GM21360 (cell line): ENCODE data around the gene PSTPIP2.

Experiments
- ATAC-seq: cut with Tn5 transposase; IDR thresholded peaks from one replicate; pipeline ENCODE4 v1.9.1; 2021; ENCODE audit warnings: mild to moderate bottlenecking, moderate library complexity; ENCODE audit not compliant: unreplicated experiment

PSTPIP2 gene

DNA sequence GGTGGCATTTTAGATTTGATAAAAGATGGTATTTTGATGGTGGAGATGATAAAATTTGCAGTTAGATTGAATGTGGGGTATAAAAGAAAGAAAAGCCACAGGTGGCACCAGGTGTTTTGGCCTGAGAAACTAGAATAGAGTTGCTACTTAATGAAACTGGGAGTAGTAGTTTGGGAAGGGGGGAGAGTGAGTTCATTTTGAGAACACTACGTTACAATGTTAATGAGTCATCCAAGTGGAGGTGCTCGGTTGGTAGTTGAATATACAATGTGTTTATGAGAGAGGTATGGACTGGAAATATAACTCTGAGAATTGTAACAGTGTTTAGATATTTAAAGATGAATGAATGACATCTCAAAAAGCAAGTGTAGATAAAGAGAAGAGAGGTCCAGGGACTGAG is 131.3 kb downstream of the PSTPIP2 start:
- ATAC-seq: no peak

- ATAC-seq: no peak
Measured at GRCh38 chr18:45939236-45939635, 132.8 kb downstream of the PSTPIP2 start.

GRCh38 chr18:45938488-45938935 is 133.5 kb downstream of the PSTPIP2 start:
- ATAC-seq: no peak

- no peak for ATAC-seq
Measured at GRCh38 chr18:45935591-45936335, 136.3 kb downstream of the PSTPIP2 start.
